Activated CD8-positive, alpha-beta memory T cell treated with anti-CD3 and anti-CD28 coated beads, Interleukin-2, amount 10 ng/mL, durations not matched to agents 7 days and 5 days (primary cell): ENCODE results near the gene MAPK8. TPM values are rescaled to one million over a fixed set of nuclear protein-coding genes. Genes with fewer than 3 reads are reported as not detected.

Source experiments
- ATAC-seq: fragments of 150-1000 bp; cut with Tn5 transposase; one replicate; pipeline ENCODE4 v1.10.0; 2021; ENCODE audit warnings: moderate library complexity
- CTCF ChIA-PET: fragments of 350-600 bp; sonication (Branson Sonifier 250); formaldehyde crosslinking; loops from one replicate; lab custom pipeline; 2021; ENCODE audit warnings: antibody characterized with exemption; lab: Charles Lee
- DNase-seq: peaks from one replicate; pipeline ENCODE4 v3.0.0-alpha.2; 2020
- H3K27ac Mint-ChIP-seq: one replicate; pipeline ENCODE4 v1.8.0; 2021; ENCODE audit warnings: mild to moderate bottlenecking, mixed read lengths
- H3K27me3 Mint-ChIP-seq: one replicate; pipeline ENCODE4 v1.8.0; 2021; ENCODE audit warnings: mixed read lengths
- H3K36me3 Mint-ChIP-seq: one replicate; pipeline ENCODE4 v1.8.0; 2021; ENCODE audit warnings: mild to moderate bottlenecking, mixed read lengths
- H3K4me1 Mint-ChIP-seq: one replicate; pipeline ENCODE4 v1.8.0; 2021; ENCODE audit warnings: mixed read lengths
- H3K4me3 Mint-ChIP-seq: one replicate; pipeline ENCODE4 v1.8.0; 2021; ENCODE audit warnings: mild to moderate bottlenecking, moderate library complexity, mixed read lengths
- H3K9me3 Mint-ChIP-seq: one replicate; pipeline ENCODE4 v1.8.0; 2022; ENCODE audit warnings: low read depth, mixed read lengths
- total RNA-seq, 2 experiments: library from RNA; stranded (reverse); gene quantifications; one replicate each; pipeline ENCODE4 v1.2.3, GENCODE V29; 2021

The MAPK8 gene
- total RNA-seq, 2 experiments from 2014 or later: 45.6 to 111 TPM

DNA sequence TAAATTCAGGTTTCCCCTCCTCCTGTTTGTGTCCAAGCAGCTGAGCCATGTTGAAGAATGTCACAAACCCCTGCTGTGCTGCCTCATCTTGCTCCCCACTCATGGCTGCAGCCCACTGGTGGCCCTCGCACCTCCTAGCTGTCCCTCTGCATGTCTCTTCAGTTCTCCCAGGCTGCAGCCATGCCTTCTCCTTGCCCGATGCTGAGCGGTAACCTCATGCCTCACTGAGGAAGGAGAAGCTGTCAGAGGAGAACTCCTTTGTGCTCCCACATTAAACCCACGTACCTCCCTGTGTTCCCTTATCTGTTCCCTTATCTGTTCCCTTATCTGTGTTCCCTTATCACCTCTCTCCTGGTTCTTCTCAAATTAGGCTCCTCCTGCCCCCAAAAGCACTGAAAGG is 21.7 kb upstream of the MAPK8 start:
- H3K4me1 Mint-ChIP-seq: peaks cover 27% of the 10 kb centered on the region
- peaks cover 23% of the 10 kb centered on the region for H3K27me3 Mint-ChIP-seq

DNA sequence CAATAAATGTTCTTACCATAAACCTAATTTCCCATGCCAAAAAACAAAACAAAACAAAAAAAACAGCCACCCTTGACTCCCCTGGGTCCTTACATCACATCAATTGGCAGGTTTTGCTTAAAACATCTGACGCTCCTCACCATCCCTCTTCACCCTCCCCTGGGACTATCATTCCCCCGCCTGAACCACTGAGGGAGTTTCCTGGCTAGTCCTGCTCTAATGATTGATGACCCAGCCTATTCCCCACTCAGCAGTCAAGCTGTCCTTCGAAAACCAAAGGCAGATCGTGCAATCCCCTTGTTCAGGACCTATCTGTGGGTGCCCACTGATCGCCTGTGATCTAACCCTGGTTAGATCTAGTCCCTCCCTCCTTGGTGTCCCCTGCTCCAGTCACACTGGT is 20.8 kb upstream of the MAPK8 start:
- peaks cover 23% of the 10 kb centered on the region for H3K27me3 Mint-ChIP-seq
- H3K9me3 Mint-ChIP-seq: peaks cover 7% of the 10 kb centered on the region
- peaks cover 6% of the 10 kb centered on the region for H3K36me3 Mint-ChIP-seq
- H3K4me1 Mint-ChIP-seq: peaks cover 35% of the 10 kb centered on the region
- CTCF ChIA-PET: no interaction called here
- ATAC-seq: no peak
- no peak for DNase-seq
- H3K27ac Mint-ChIP-seq: no peak overlapping the region
- H3K4me3 Mint-ChIP-seq: no peak overlapping the region

More for the DNA sequence above, 21.7 kb upstream of the MAPK8 start:
- DNase-seq: no peak
- peaks cover 6% of the 10 kb centered on the region for H3K36me3 Mint-ChIP-seq
- no peak overlapping the region for H3K27ac Mint-ChIP-seq
- H3K9me3 Mint-ChIP-seq: peaks cover 7% of the 10 kb centered on the region
- H3K4me3 Mint-ChIP-seq: no peak overlapping the region
- CTCF ChIA-PET: no interaction called here
- no peak for ATAC-seq

DNA sequence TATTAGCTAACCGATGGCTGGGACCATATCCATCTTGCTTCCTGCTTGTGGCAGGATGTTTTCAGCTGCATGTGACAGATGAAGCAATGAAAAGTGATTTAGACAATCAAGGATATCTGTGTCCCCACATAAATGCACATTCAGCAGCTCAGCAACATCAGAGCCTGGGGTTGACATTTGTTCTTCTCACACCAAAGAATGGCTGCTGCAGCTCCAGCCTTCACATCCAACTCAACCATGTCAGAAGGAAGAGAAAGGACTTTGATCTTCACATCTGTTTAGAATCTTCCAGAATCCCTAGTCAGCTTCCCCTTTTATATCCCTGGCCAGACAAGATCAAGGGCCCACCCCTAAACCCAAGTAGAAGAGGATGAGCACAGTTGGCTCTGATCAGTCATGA is 20.1 kb upstream of the MAPK8 start:
- H3K27ac Mint-ChIP-seq: no peak overlapping the region
- H3K4me3 Mint-ChIP-seq: no peak overlapping the region
- no peak for ATAC-seq
- peaks cover 18% of the 10 kb centered on the region for H3K27me3 Mint-ChIP-seq
- DNase-seq: no peak
- H3K9me3 Mint-ChIP-seq: peaks cover 5% of the 10 kb centered on the region
- H3K4me1 Mint-ChIP-seq: peaks cover 42% of the 10 kb centered on the region
- peaks cover 6% of the 10 kb centered on the region for H3K36me3 Mint-ChIP-seq
- CTCF ChIA-PET: no interaction called here

DNA sequence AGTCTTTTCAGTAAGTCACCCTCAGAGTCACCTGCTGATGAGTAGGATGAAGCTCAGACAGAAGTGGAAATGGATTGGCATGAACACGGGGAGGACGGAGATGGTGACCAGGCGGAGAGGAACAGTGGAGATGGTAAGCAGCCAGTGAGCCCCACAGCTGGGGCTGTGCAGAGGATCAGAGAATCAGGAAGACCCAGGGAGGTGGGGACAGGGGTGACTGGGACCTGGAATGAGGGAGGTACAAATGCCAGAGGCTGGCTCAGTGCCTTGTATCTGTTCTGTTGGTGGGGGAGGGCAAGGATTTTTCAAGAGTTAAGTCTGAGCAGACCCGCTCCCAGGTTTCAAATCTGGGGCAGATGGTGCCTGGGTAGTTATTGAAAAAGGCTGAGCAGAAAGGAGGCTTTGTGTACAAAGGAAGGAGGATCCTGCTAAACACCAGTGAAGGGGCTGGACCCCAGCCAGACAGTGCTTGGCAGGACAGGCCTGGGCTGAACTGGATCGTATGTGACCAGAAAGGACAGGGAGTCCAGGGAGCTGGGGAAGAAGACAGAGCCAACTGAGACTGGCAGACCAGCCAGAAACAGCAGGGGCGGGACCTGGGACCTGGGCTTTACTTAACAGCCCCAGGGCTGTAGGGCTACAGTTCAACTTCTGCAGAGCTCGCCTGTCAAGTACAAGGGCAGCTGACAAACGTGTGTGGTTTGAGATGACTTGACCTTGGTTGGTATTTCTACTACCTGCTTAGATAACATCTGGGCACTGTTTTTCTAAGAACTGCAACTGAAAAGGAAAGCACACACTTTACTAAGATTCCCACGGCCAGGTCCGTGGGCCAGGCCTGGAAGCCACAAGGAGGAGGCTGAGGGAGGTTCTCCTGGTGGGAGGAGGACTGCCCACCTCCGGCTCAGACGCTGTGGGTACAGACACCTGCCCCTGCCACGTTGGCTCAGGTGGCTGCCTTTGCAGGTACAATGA is 18.8 kb upstream of the MAPK8 start:
- Mint-ChIP-seq H3K4me1 (peaks cover 48% of the 10 kb centered on the region), H3K27me3 (peaks cover 14% of the 10 kb centered on the region), H3K9me3 (peaks cover 5% of the 10 kb centered on the region), H3K36me3 (peaks cover 6% of the 10 kb centered on the region), H3K27ac (peak overlapping the region; percentile 47), H3K4me3 (no peak overlapping the region)
- ATAC-seq (peak; percentile 73), DNase-seq (peak; percentile 51)
- CTCF ChIA-PET: interaction anchor here (1.2 kb wide), 2 partner anchors 18 to 22 kb away, joined by 4 read pairs; partner anchors contain the start of gene MAPK8

DNA sequence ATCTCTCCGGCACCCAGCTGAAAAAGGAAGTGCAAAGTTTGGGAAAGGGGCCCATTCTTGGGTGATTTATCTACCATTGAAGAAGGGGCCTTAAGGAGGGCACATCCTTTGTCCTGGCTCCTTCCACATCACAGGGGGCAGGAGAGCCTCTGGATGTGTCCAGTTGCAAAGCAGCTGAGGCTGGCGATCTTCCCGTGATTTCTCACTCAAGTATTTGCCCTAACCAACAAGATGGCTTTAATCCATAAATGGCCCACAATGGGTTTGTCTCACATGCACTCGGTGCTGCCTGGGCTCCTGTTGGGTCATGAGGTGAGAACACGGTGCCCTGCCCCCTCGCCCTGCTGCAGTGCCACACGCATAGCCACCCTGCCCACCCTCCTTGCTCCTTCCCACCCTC is 17.8 kb upstream of the MAPK8 start:
- no peak overlapping the region for H3K4me3 Mint-ChIP-seq
- H3K27me3 Mint-ChIP-seq: peaks cover 12% of the 10 kb centered on the region
- no peak for ATAC-seq
- CTCF ChIA-PET: interaction anchor here (0.5 to 1.6 kb wide), 5 partner anchors 17 to 367 kb away, joined by 3 to 6 read pairs (median 4); partner anchors contain the start of gene MAPK8
- no peak for DNase-seq
- peaks cover 5% of the 10 kb centered on the region for H3K9me3 Mint-ChIP-seq
- H3K4me1 Mint-ChIP-seq: peaks cover 47% of the 10 kb centered on the region
- H3K36me3 Mint-ChIP-seq: peaks cover 5% of the 10 kb centered on the region
- no peak overlapping the region for H3K27ac Mint-ChIP-seq

DNA sequence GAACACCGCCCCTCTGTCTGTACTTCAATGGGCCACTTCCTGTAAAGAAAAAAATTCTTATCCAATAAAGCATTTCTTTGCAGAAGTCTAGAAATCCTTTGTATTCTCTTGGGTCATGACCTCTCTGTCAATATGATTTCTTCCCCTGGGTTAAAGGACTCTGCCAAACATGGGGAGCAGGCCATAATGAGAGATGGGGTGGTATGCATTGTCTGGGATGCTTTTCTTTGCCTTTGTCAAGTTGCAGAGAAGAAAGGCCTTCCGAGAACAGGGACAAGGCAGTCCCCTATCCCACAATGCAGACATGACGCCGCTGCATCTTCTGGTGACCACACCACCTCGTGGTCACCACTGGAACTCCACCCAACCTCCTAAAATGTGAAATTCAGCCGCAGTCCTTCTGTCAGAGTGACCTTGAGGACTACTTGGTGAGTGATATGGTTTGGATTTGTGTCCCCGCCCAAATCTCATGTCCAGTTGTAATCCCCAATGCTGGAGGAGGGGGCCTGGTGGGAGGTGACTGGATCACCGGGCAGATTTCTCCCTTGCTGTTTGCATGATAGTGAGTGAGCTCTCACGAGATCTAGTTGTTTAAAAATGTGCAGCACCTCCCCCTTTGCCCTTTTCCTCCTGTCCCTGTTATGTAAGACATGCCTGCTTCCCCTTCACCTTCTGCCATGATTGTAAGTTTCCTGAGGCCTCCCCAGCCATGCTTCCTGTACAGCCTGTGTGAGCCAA is 16.8 kb upstream of the MAPK8 start:
- DNase-seq (peak; percentile 58), ATAC-seq (peak; percentile 45)
- no peak overlapping the region for H3K4me3 Mint-ChIP-seq
- H3K27ac Mint-ChIP-seq: no peak overlapping the region
- peaks cover 11% of the 10 kb centered on the region for H3K27me3 Mint-ChIP-seq
- H3K9me3 Mint-ChIP-seq: peaks cover 3% of the 10 kb centered on the region
- CTCF ChIA-PET: interaction anchor here (1.0 to 2.0 kb wide), 5 partner anchors 12 to 366 kb away, joined by 3 to 7 read pairs (median 4); partner anchors contain the start of gene MAPK8
- peaks cover 47% of the 10 kb centered on the region for H3K4me1 Mint-ChIP-seq
- H3K36me3 Mint-ChIP-seq: peaks cover 1% of the 10 kb centered on the region

DNA sequence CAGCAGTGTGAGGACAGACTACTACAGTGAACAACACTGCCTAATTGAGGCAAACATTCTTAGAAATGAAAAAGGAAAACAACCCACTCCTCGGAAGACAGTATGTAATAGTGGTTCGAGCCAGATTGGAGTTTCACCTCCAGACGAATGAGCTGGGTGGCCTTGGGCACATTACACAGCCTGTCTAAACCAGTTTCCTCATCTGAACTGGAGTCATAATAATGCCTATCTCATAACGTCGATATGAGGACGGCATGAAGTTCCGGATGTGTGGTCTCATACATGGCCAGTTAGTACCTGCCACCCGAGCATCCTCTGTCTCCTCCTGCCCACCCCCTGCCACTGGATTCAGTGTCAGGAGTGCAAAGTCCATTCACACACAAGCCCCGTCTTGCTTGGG is 16.2 kb upstream of the MAPK8 start:
- Mint-ChIP-seq H3K27me3 (peaks cover 9% of the 10 kb centered on the region), H3K27ac (no peak overlapping the region), H3K9me3 (no peaks in the 10 kb centered on the region), H3K36me3 (peaks cover under 1% of the 10 kb centered on the region), H3K4me3 (no peak overlapping the region), H3K4me1 (peaks cover 47% of the 10 kb centered on the region)
- CTCF ChIA-PET: interaction anchor here (1.0 to 2.0 kb wide), 5 partner anchors 11 to 366 kb away, joined by 3 to 7 read pairs (median 3); partner anchors contain the start of gene MAPK8
- no peak for ATAC-seq
- no peak for DNase-seq

DNA sequence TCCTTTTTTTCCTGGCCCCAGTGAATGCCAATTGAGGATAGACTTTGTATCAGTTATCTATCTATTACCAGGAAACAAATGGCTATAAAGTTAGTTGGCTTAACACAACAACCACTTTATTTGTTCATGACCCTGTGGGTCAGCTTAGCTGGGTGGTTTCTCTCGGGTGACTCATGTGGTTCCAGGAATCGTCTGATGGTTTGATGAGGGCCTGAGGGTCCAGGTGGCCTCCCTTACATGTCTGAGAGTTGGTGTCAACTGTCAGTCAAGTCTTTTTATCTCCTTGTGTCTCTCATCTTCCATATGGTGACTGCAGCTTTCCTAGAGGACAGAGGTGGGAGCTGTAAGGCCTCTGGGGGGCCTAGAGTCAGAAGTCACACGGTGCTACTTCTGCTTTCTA is 15.3 kb upstream of the MAPK8 start:
- H3K4me1 Mint-ChIP-seq: peaks cover 47% of the 10 kb centered on the region
- no peaks in the 10 kb centered on the region for H3K9me3 Mint-ChIP-seq
- no peak for DNase-seq
- ATAC-seq: no peak
- no peak overlapping the region for H3K4me3 Mint-ChIP-seq
- H3K27ac Mint-ChIP-seq: no peak overlapping the region
- CTCF ChIA-PET: interaction anchor here (1.0 to 2.0 kb wide), 3 partner anchors 10 to 18 kb away, joined by 3 to 7 read pairs (median 3); partner anchors contain the start of gene MAPK8
- H3K36me3 Mint-ChIP-seq: no peaks in the 10 kb centered on the region
- peaks cover 4% of the 10 kb centered on the region for H3K27me3 Mint-ChIP-seq

DNA sequence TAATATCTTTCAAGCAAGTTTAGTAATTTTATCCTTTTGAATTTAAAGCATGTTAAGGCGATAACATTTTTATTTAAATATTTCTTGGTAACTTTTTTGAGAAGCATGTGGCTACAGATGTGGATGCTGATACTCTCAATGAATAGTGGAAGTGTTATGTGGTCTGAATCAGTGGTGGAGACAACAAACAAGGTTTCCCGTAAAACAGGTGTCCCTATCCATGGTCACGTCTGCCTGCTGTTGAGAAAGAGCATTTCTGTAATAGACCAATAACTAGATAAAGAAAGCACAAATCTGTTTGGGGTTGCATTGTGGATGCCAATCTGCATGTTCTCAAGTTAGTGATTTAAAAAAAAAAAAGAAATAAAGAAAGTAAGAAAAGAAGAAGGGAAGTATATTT is 13.9 kb upstream of the MAPK8 start:
- H3K27ac Mint-ChIP-seq: no peak overlapping the region
- H3K4me1 Mint-ChIP-seq: peaks cover 41% of the 10 kb centered on the region
- CTCF ChIA-PET: no interaction called here
- no peak overlapping the region for H3K4me3 Mint-ChIP-seq
- peaks cover 4% of the 10 kb centered on the region for H3K27me3 Mint-ChIP-seq
- ATAC-seq (no peak), DNase-seq (no peak)
- no peaks in the 10 kb centered on the region for H3K9me3 Mint-ChIP-seq
- H3K36me3 Mint-ChIP-seq: no peaks in the 10 kb centered on the region

DNA sequence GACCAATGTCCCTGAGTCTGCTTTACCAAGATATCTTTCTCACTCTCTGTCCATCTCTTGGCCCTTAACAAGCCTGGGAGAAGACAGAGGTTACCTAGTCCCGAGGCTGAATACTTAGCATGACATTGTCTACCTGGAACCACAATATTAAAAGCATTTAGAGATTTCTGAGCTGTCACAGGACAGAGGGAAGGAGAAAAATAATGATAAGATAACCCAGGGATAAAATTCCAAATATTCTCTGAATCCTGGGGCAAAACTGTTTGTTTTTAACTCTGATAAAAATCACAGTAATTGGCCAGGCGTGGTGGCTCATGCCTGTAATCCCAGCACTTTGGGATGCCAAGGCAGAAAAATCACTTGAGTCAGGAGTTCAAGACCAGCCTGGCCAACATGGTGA is 12.0 kb upstream of the MAPK8 start:
- DNase-seq (no peak), ATAC-seq (no peak)
- H3K27me3 Mint-ChIP-seq: peaks cover 4% of the 10 kb centered on the region
- H3K4me1 Mint-ChIP-seq: peaks cover 28% of the 10 kb centered on the region
- no peaks in the 10 kb centered on the region for H3K36me3 Mint-ChIP-seq
- no peak overlapping the region for H3K4me3 Mint-ChIP-seq
- no peaks in the 10 kb centered on the region for H3K9me3 Mint-ChIP-seq
- no peak overlapping the region for H3K27ac Mint-ChIP-seq
- CTCF ChIA-PET: no interaction called here

DNA sequence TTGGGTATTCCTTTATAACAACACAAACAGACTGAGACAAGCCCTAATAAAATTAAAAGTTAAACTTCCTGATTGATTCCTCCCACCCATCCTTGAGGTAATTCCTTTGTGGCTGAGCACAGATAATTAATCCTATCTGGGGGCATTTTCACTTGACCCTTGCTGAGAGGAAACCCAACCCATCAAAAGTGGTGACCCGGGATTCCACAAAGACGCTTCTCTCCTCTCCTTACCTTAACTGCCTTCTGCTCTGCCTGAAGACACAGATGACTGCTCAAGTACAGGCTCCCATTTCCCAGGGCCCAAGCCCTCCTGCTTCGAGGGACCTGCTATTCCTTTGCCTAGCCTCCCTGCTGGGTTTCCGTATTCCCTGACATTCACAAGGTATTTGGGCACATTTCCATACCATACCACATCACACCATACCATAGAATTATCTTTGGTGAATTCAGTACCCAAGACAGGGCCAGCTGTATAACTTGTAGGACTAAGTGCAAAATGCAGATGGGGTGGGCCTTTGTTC is 9.8 kb upstream of the MAPK8 start:
- peaks cover 4% of the 10 kb centered on the region for H3K27me3 Mint-ChIP-seq
- H3K4me3 Mint-ChIP-seq: no peak overlapping the region
- DNase-seq (no peak), ATAC-seq (no peak)
- H3K4me1 Mint-ChIP-seq: peaks cover 11% of the 10 kb centered on the region
- H3K36me3 Mint-ChIP-seq: no peaks in the 10 kb centered on the region
- CTCF ChIA-PET: no interaction called here
- H3K9me3 Mint-ChIP-seq: no peaks in the 10 kb centered on the region
- H3K27ac Mint-ChIP-seq: no peak overlapping the region

DNA sequence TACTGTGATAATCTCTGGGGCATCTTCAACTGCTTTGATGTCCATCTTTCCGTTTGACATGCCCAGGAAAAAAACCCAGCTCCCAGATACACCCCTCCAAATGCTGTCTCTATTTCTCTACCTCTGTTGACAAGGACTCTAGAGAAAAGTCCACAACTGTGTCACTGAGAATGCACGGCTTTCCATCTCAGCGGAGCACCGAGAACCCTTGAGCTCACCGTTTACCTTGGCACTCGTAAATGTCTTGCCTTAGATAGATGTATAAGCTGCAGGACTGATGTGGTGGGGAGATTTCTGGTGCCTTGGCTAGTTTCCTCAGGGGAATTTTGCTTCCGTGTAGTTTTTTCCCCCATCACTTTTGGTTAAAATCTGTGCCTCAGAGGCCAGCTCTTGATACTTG is 7.4 kb upstream of the MAPK8 start:
- Mint-ChIP-seq H3K9me3 (no peaks in the 10 kb centered on the region), H3K27me3 (no peaks in the 10 kb centered on the region), H3K4me3 (no peak overlapping the region), H3K27ac (no peak overlapping the region), H3K36me3 (no peaks in the 10 kb centered on the region), H3K4me1 (peaks cover 6% of the 10 kb centered on the region)
- ATAC-seq (no peak), DNase-seq (no peak)
- CTCF ChIA-PET: no interaction called here

DNA sequence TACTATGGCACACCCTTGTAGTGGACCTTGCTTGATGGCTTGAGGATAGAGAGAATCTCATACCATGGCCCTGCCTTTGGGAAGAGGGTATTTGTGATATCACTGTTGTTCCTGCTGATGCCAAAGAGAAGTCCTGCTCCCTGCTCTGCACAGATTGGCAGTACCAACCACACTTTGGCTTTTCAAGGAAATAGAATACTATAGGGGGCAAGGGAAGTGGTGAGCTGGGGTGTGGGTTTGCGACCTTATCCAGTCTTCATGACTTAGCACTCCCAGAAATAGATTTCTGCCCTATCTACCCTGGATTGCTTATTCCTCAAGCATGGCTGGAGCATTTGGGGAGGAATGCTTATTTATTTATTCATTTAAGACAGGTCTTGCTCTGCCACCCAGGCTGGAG is 6.8 kb upstream of the MAPK8 start:
- H3K4me1 Mint-ChIP-seq: peaks cover 6% of the 10 kb centered on the region
- no peaks in the 10 kb centered on the region for H3K36me3 Mint-ChIP-seq
- DNase-seq (no peak), ATAC-seq (no peak)
- H3K4me3 Mint-ChIP-seq: no peak overlapping the region
- CTCF ChIA-PET: no interaction called here
- no peak overlapping the region for H3K27ac Mint-ChIP-seq
- no peaks in the 10 kb centered on the region for H3K9me3 Mint-ChIP-seq
- no peaks in the 10 kb centered on the region for H3K27me3 Mint-ChIP-seq
